Activated naive CD4-positive, alpha-beta T cell treated with Interleukin-2 at 50 U/mL for 16 hours (primary cell): ENCODE results near the gene TSPOAP1.

Source experiments
- DNase-seq: peaks from one replicate; pipeline ENCODE4 v3.0.0-alpha.2; 2020

TSPOAP1 gene

GRCh38 chr17:58301504-58302150 lies 27.0 kb downstream of the TSPOAP1 start:
- no peak for DNase-seq

GRCh38 chr17:58300336-58300735 lies 28.3 kb downstream of the TSPOAP1 start:
- no peak for DNase-seq

GRCh38 chr17:58294034-58294433 lies 34.6 kb downstream of the TSPOAP1 start:
- DNase-seq: no peak

GRCh38 chr17:58291246-58291645 lies 37.3 kb downstream of the TSPOAP1 start:
- no peak for DNase-seq

- no peak for DNase-seq
Measured at GRCh38 chr17:58289869-58290268, 38.7 kb downstream of the TSPOAP1 start.

GRCh38 chr17:58285422-58285810 lies 43.2 kb downstream of the TSPOAP1 start:
- no peak for DNase-seq

- DNase-seq: no peak
Measured at GRCh38 chr17:58284613-58285421, 43.8 kb downstream of the TSPOAP1 start.

- DNase-seq: no peak
Measured at GRCh38 chr17:58283674-58284612, 44.7 kb downstream of the TSPOAP1 start.

- no peak for DNase-seq
Measured at GRCh38 chr17:58282442-58282841, 46.2 kb downstream of the TSPOAP1 start.

GRCh38 chr17:58281511-58282011 lies 47.0 kb downstream of the TSPOAP1 start:
- no peak for DNase-seq

- DNase-seq: no peak
Measured at GRCh38 chr17:58280480-58281217, 47.9 kb downstream of the TSPOAP1 start, which contains the start of gene MPO. Gene MPO, minus strand, starts transcription at chr17:58280935. Its CDS starts 177 bp downstream, at chr17:58280758.

GRCh38 chr17:58279736-58280479 lies 48.7 kb downstream of the TSPOAP1 start:
- DNase-seq: no peak

- DNase-seq: no peak
Measured at GRCh38 chr17:58279016-58279711, 49.4 kb downstream of the TSPOAP1 start.

GRCh38 chr17:58278661-58279015 lies 50.0 kb downstream of the TSPOAP1 start:
- DNase-seq: no peak

GRCh38 chr17:58277802-58278595 lies 50.6 kb downstream of the TSPOAP1 start:
- no peak for DNase-seq

- DNase-seq: no peak
Measured at GRCh38 chr17:58277107-58277801, 51.3 kb downstream of the TSPOAP1 start.

- no peak for DNase-seq
Measured at GRCh38 chr17:58276423-58276822, 52.2 kb downstream of the TSPOAP1 start.

- DNase-seq: no peak
Measured at GRCh38 chr17:58275417-58275816, 53.2 kb downstream of the TSPOAP1 start.

GRCh38 chr17:58273453-58274104 lies 55.0 kb downstream of the TSPOAP1 start:
- no peak for DNase-seq
